ENCODE data around the gene COL25A1. TPM values are rescaled to one million over a fixed set of nuclear protein-coding genes. Genes with fewer than 3 reads are reported as not detected.

Gene COL25A1
- total RNA-seq, 2 experiments from 2014 or later, result not detected

DNA sequence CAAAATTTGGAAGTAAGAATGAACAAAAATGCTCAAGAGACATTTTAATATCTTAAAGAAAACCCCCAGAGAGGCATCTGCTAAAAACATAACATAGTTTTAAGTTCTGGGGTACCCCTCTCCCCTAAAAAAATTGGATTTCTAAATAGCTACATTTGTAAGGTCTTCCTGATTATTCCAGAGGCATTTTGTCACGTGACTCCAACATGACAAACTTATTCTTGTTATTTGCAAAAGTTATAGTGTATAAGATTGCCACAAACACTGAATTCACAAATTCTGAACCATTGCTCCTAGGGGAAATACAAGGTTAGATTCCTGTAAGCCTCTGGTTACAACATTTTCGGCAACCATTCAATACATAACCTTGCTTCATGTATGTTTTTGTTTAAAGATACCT is 73.4 kb downstream of the COL25A1 start:
- ChIA-PET POLR2A (no interaction called here), CTCF (no interaction called here)

GRCh38 chr4:109218288-109218687 is 84.2 kb downstream of the COL25A1 start:
- POLR2A ChIA-PET, result no interaction called here
- CTCF ChIA-PET, result no interaction called here

GRCh38 chr4:109216085-109216696 is 86.3 kb downstream of the COL25A1 start:
- ChIA-PET CTCF (no interaction called here), POLR2A (no interaction called here)

- CTCF ChIA-PET, result no interaction called here
- POLR2A ChIA-PET, result no interaction called here
Measured at GRCh38 chr4:109215506-109215905, 87.0 kb downstream of the COL25A1 start.

GRCh38 chr4:109214622-109215301 is 87.7 kb downstream of the COL25A1 start:
- CTCF ChIA-PET, result no interaction called here

DNA sequence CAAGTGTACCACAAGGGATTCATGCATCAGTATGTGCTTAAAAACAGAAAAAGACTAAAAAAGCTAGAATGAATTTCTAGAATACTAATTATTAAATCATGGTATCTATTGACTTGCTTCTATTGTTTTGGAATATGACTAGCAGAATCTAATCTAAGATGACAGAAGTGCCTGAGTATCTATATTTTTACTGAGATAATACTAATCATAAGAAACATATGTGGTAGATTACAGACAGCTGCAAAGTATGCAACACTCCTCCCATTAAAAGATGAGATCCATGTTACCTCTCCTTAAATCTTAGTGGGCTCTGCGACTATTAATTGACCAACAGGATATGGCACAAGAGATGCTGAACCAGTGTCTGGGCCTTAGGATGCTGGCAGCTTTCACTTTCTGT is 89.4 kb downstream of the COL25A1 start:
- ChIA-PET CTCF (no interaction called here), POLR2A (no interaction called here)

More at GRCh38 chr4:109214622-109215301, 87.7 kb downstream of the COL25A1 start:
- POLR2A ChIA-PET, result no interaction called here

DNA sequence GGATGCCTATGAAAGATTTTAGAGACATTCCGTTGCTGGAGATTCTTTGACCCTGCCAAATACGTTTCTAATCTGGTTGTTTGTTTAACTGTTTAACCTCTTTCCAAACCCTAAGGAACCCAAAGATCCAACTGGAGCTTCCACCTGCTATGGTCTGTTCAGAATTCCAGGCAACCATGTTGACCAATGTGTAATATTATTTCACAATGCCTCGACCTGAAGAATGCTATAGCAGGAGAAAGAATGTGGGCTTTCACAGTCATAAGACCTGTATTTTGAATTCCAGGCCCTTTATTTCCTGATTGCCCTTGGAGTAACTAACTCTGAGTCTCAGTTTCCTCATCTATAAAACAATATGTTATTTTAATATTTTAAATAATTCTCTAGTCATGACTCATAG is 90.8 kb downstream of the COL25A1 start:
- CTCF ChIA-PET, result no interaction called here

DNA sequence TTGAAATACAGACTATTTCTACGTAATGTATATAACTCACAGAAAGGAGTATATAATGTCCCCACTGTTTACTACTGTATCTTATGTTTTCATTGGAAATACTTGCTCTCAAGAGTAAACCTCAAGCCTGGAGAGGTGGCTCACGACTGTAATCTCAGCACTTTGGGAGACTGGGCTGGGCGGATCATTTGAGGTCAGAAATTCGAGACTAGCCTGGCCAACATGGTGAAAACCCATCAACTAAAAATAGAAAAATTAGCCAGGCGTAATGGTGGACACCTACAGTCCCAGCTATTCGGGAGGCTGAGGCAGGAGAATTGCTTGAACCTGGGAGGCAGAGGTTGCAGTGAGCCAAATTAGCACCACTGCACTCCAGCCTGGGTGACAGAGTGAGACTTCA is 92.8 kb downstream of the COL25A1 start:
- ChIA-PET POLR2A (no interaction called here), CTCF (no interaction called here)

More for the DNA sequence above, 90.8 kb downstream of the COL25A1 start:
- POLR2A ChIA-PET, result no interaction called here

- ChIA-PET CTCF (no interaction called here), POLR2A (no interaction called here)
Measured at GRCh38 chr4:109207898-109208297, 94.6 kb downstream of the COL25A1 start.

DNA sequence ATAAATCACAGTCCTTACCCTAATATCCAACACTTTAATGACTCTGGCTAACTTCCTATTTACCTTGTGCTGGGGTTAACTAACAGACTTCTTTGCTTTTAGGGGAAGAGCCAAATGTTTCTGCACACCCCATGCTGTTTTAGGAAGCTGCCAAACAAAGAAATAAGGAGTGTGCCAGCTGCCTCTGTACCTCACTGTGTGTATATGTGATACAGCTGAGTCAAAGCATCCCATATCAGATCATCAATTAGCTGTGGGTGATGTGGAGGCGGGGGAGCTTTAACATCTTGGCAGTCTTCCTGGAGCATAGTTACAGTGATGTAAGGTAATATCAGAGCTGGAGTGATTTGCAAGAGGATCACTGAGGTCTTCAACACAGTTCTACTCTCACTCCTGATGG is 95.4 kb downstream of the COL25A1 start:
- ChIA-PET POLR2A (no interaction called here), CTCF (no interaction called here)

- ChIA-PET CTCF (no interaction called here), POLR2A (no interaction called here)
Measured at GRCh38 chr4:109206620-109207019, 95.8 kb downstream of the COL25A1 start.

- CTCF ChIA-PET, result no interaction called here
- POLR2A ChIA-PET, result no interaction called here
Measured at GRCh38 chr4:109205186-109205585, 97.3 kb downstream of the COL25A1 start.

DNA sequence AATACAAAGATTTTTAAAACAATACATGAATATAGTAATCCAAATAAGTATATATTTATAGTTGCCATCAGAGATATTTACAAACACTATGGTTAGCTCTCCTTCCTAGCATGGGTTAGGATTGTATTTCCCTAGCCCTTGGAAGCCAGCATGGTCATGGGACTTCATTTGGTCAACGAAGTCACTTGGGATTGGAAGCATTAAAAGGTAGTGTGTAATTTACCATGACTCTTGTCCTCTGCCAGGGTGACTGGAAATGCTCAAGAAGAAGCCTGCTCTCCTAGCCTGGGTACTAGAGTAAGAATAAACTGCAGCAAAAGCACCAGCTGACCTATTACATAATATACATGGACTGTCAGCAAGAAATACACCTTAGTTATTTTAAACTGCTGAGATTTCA is 102.9 kb downstream of the COL25A1 start:
- CTCF ChIA-PET, result no interaction called here
- POLR2A ChIA-PET, result no interaction called here

DNA sequence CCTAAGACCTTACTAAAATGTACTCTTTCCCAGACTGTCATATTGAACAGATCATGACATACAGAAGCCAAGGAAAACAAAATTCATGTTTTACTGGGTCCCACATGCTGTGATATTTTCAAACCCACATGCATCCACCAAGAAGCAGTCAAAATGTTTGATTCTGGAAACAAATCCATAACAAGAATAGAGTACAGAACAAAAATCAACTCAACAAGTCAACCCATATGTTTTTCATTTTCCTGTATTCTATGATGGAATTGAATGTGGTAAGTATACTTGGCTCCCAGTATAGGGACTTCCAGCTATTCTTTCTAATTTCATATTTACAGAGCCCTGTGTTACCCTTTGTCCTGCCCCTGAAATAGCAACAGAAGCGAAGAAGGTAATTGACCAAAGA is 106.8 kb downstream of the COL25A1 start:
- POLR2A ChIA-PET, result no interaction called here
- CTCF ChIA-PET, result no interaction called here

DNA sequence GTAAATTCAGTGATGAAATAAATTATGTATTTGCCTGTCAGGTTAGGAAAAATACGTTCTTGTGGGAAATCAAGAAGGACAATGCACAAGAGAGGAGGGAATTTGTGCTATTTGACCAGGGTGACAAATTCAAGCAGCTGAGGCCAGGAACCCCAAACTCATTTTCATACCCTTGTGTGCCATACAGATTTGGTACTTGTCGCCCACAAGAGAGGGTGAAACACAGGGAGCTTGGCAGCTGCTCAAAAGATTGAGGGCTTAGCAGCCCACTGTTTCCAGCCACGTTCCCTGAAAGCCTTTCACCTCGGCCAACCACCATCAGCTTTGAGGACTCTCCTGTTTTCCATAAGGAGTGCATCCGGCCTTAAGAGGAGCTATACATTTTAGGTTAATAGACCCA is 111.2 kb downstream of the COL25A1 start:
- CTCF ChIA-PET, result no interaction called here
- POLR2A ChIA-PET, result no interaction called here

DNA sequence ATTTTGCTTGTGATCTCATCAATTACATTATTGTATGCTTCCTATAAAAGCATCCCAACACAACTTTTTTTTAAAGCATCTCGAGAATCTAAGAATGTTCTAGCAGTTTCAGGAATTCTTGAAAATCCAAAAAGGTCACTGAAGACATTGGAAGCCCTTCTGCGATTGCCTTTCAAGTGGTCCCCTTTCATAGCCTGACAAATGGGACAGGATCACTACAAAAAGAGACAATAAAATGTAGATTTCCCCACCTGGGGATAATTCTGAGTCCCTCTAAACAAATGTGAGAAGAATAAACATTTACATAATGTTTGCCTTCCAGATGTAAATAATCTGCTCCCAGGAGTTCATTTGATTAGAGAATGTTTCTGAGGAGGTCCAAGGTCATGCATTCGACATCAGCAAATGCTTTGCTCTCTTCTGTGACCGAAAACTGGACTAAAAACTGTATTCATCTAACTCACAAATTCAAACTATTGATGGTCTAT is 116.0 kb downstream of the COL25A1 start:
- POLR2A ChIA-PET, result no interaction called here
- CTCF ChIA-PET, result no interaction called here

DNA sequence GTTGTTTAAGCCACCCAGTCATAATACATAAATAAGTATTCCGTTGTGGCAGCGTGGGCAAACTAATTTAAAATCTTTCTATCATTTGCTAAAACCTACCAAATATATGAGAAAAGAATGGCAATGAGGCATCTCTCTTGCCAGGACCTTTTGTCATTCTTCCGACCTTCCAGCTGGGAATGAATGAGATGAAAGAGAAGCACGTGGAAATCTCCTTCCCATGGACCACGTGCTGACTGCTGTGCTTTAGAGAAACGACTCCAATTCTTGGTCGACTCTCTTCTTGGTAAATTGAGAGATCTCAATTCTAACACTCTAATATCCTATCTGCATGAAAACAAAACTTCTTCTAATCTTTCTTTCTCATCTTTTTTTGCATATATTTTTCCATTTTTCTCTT is 116.5 kb downstream of the COL25A1 start:
- ChIA-PET CTCF (no interaction called here), POLR2A (no interaction called here)

- POLR2A ChIA-PET, result no interaction called here
- CTCF ChIA-PET, result no interaction called here
Measured at GRCh38 chr4:109185548-109185947, 116.9 kb downstream of the COL25A1 start.

- ChIA-PET CTCF (no interaction called here), POLR2A (no interaction called here)
Measured at GRCh38 chr4:109184491-109184961, 117.9 kb downstream of the COL25A1 start.

- CTCF ChIA-PET, result no interaction called here
- POLR2A ChIA-PET, result no interaction called here
Measured at GRCh38 chr4:109183931-109184490, 118.4 kb downstream of the COL25A1 start.

GRCh38 chr4:109182696-109183095 is 119.8 kb downstream of the COL25A1 start:
- ChIA-PET CTCF (no interaction called here), POLR2A (no interaction called here)

DNA sequence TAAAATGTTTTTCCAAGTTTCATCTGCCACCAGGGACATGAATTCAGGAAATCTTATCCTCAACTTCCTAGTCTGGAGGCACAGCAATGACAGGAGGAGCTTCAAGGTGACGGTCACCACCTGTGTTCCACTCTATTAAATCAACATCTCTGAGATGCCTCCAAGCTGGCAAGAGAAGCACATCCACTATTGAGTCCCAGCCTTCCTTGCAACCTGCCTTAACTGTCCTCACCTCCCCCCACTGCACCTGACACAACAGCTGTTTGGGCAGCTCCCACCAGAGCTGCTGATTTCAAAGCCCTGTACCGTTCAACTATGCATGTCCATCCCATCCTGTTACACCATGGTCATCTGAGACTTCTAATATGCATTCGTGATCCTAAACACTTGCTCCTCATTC is 123.4 kb downstream of the COL25A1 start:
- CTCF ChIA-PET, result no interaction called here
- POLR2A ChIA-PET, result no interaction called here

All from activated CD8-positive, alpha-beta memory T cell treated with anti-CD3 and anti-CD28 coated beads for 36 hours (primary cell).